NCI-H510A (cell line): ENCODE measurements around the gene ITPR1.

Experiments
- DNase-seq: peaks from one replicate; lab custom pipeline; 2025; lab: John Stamatoyannopoulos, UW

The ITPR1 gene

GRCh38 chr3:4720316-4721075 is 227.3 kb downstream of the ITPR1 start:
- no peak for DNase-seq

- no peak for DNase-seq
Observed at GRCh38 chr3:4721511-4721911, 228.4 kb downstream of the ITPR1 start.

GRCh38 chr3:4722103-4722502 is 229.0 kb downstream of the ITPR1 start:
- no peak for DNase-seq

GRCh38 chr3:4724051-4724629 is 231.0 kb downstream of the ITPR1 start:
- no peak for DNase-seq

GRCh38 chr3:4726549-4726948 is 233.4 kb downstream of the ITPR1 start:
- no peak for DNase-seq

GRCh38 chr3:4729061-4729973 is 236.2 kb downstream of the ITPR1 start:
- peak; percentile 15 for DNase-seq

- DNase-seq = no peak
Observed at GRCh38 chr3:4730719-4731118, 237.6 kb downstream of the ITPR1 start.

- no peak for DNase-seq
Observed at GRCh38 chr3:4731543-4732111, 238.5 kb downstream of the ITPR1 start.

- no peak for DNase-seq
Observed at GRCh38 chr3:4732925-4733324, 239.8 kb downstream of the ITPR1 start.

- no peak for DNase-seq
Observed at GRCh38 chr3:4734454-4734853, 241.3 kb downstream of the ITPR1 start.

- no peak for DNase-seq
Observed at GRCh38 chr3:4735243-4735642, 242.1 kb downstream of the ITPR1 start.

- no peak for DNase-seq
Observed at GRCh38 chr3:4736284-4736861, 243.2 kb downstream of the ITPR1 start.

- DNase-seq = no peak
Observed at GRCh38 chr3:4738737-4739274, 245.7 kb downstream of the ITPR1 start.

GRCh38 chr3:4739289-4740236 is 246.4 kb downstream of the ITPR1 start:
- no peak for DNase-seq

GRCh38 chr3:4740397-4741105 is 247.4 kb downstream of the ITPR1 start:
- DNase-seq = no peak

- DNase-seq = no peak
Observed at GRCh38 chr3:4741106-4741403, 247.9 kb downstream of the ITPR1 start.

- no peak for DNase-seq
Observed at GRCh38 chr3:4741404-4742307, 248.5 kb downstream of the ITPR1 start.

- DNase-seq = no peak
Observed at GRCh38 chr3:4742359-4742758, 249.2 kb downstream of the ITPR1 start.

GRCh38 chr3:4743371-4743770 is 250.2 kb downstream of the ITPR1 start:
- DNase-seq = no peak
